ENCODE results near the gene KIAA1217. TPM values are rescaled to one million over a fixed set of nuclear protein-coding genes. Genes with fewer than 3 reads are reported as not detected.

KIAA1217 gene
- total RNA-seq, 1 experiment from 2014 or later, result 23.4 TPM

GRCh38 chr10:24385776-24386175, 176.8 kb downstream of the KIAA1217 start:
- TF ChIP-seq, protein P1, sequence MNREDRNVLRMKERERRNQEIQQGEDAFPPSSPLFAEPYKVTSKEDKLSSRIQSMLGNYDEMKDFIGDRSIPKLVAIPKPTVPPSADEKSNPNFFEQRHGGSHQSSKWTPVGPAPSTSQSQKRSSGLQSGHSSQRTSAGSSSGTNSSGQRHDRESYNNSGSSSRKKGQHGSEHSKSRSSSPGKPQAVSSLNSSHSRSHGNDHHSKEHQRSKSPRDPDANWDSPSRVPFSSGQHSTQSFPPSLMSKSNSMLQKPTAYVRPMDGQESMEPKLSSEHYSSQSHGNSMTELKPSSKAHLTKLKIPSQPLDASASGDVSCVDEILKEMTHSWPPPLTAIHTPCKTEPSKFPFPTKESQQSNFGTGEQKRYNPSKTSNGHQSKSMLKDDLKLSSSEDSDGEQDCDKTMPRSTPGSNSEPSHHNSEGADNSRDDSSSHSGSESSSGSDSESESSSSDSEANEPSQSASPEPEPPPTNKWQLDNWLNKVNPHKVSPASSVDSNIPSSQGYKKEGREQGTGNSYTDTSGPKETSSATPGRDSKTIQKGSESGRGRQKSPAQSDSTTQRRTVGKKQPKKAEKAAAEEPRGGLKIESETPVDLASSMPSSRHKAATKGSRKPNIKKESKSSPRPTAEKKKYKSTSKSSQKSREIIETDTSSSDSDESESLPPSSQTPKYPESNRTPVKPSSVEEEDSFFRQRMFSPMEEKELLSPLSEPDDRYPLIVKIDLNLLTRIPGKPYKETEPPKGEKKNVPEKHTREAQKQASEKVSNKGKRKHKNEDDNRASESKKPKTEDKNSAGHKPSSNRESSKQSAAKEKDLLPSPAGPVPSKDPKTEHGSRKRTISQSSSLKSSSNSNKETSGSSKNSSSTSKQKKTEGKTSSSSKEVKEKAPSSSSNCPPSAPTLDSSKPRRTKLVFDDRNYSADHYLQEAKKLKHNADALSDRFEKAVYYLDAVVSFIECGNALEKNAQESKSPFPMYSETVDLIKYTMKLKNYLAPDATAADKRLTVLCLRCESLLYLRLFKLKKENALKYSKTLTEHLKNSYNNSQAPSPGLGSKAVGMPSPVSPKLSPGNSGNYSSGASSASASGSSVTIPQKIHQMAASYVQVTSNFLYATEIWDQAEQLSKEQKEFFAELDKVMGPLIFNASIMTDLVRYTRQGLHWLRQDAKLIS (CRISPR knock-in tag; IDR thresholded peaks at IDR 0.05; ENCODE audit: borderline replicate concordance), result no peak
- TF ChIP-seq, protein P2, sequence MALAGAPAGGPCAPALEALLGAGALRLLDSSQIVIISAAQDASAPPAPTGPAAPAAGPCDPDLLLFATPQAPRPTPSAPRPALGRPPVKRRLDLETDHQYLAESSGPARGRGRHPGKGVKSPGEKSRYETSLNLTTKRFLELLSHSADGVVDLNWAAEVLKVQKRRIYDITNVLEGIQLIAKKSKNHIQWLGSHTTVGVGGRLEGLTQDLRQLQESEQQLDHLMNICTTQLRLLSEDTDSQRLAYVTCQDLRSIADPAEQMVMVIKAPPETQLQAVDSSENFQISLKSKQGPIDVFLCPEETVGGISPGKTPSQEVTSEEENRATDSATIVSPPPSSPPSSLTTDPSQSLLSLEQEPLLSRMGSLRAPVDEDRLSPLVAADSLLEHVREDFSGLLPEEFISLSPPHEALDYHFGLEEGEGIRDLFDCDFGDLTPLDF (CRISPR knock-in tag; IDR thresholded peaks at IDR 0.05), result no peak
- TF ChIP-seq FOXP1 (CRISPR knock-in tag; IDR thresholded peaks at IDR 0.05; ENCODE audit: borderline replicate concordance), result no peak
- TF ChIP-seq ATF2 (CRISPR knock-in tag; IDR thresholded peaks at IDR 0.05; ENCODE audit: borderline replicate concordance, low read depth), result no peak
- TF ChIP-seq AR (CRISPR knock-in tag; IDR thresholded peaks at IDR 0.05), result no peak
- TF ChIP-seq STAT6 (CRISPR knock-in tag; conservative IDR thresholded peaks at IDR 0.05; ENCODE audit: low read depth), result no peak
- TF ChIP-seq ZMAT4 (CRISPR knock-in tag; IDR thresholded peaks at IDR 0.05), result no peak
- TF ChIP-seq JAZF1 (CRISPR knock-in tag; IDR thresholded peaks at IDR 0.05), result no peak
- no peak for TF ChIP-seq TEAD4 (CRISPR knock-in tag; IDR thresholded peaks at IDR 0.05)
- no peak for TF ChIP-seq TP53 (CRISPR knock-in tag; IDR thresholded peaks at IDR 0.05)
- TF ChIP-seq NR3C1 (CRISPR knock-in tag; conservative IDR thresholded peaks at IDR 0.05; ENCODE audit: low read depth), result no peak
- ChIA-PET POLR2A (no interaction called here), CTCF (no interaction called here)
- Mint-ChIP-seq H3K36me3 (no peaks in the 10 kb centered on the region), H3K27ac (peak overlapping the region; percentile 17), H3K4me3 (no peak overlapping the region), H3K4me1 (peaks cover 55% of the 10 kb centered on the region), H3K9me3 (no peaks in the 10 kb centered on the region), H3K27me3 (ENCODE audit: low read depth) (no peaks in the 10 kb centered on the region)
- DNase-seq (ENCODE audit: low spot score) (no peak), ATAC-seq (no peak)

DNA sequence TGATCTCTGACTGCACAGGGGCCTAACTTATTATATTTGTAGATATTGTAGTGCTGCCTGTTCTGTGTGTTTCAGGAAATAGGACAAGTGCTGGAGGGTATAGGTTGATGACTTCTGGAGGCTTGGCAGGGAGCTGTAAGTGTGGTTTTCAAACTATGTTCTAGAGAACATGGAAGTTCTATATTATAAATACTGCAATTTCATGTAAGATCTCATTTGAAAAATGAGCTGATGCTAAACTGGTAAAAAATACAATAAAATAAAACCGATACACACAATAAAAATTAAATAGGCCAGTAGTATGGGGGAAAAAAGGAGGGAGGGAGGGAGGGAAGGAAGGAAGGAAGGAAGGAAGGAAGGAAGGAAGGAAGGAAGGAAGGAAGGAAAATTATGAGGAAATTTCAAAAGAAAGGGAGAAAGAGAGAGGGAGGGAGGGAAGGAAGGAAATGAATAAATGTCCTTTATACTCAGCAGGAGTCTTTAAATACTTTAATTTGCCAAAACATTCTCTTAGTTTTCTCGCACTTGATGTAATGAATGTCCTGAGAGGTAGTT, 181.3 kb downstream of the KIAA1217 start:
- Mint-ChIP-seq H3K27me3 (ENCODE audit: low read depth) (no peaks in the 10 kb centered on the region), H3K4me1 (peaks cover 29% of the 10 kb centered on the region), H3K27ac (no peak overlapping the region), H3K4me3 (no peak overlapping the region), H3K36me3 (no peaks in the 10 kb centered on the region), H3K9me3 (no peaks in the 10 kb centered on the region)
- ChIA-PET POLR2A (no interaction called here), CTCF (no interaction called here)
- ATAC-seq (no peak), DNase-seq (ENCODE audit: low spot score) (no peak)
- TF ChIP-seq RORB (CRISPR knock-in tag; IDR thresholded peaks at IDR 0.05), result no peak
- no peak for TF ChIP-seq ZNF219 (CRISPR knock-in tag; IDR thresholded peaks at IDR 0.05; ENCODE audit: borderline replicate concordance)
- no peak for TF ChIP-seq AR (CRISPR knock-in tag; IDR thresholded peaks at IDR 0.05)
- TF ChIP-seq ETV6 (CRISPR knock-in tag; IDR thresholded peaks at IDR 0.05), result no peak
- TF ChIP-seq TP53 (CRISPR knock-in tag; IDR thresholded peaks at IDR 0.05), result no peak
- TF ChIP-seq, protein P3, sequence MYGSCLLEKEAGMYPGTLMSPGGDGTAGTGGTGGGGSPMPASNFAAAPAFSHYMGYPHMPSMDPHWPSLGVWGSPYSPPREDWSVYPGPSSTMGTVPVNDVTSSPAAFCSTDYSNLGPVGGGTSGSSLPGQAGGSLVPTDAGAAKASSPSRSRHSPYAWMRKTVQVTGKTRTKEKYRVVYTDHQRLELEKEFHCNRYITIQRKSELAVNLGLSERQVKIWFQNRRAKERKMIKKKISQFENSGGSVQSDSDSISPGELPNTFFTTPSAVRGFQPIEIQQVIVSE (CRISPR knock-in tag; IDR thresholded peaks at IDR 0.05; ENCODE audit: borderline replicate concordance), result no peak
- no peak for TF ChIP-seq ATF3 (CRISPR knock-in tag; conservative IDR thresholded peaks at IDR 0.05)
- TF ChIP-seq MYBL2 (CRISPR knock-in tag; IDR thresholded peaks at IDR 0.05), result no peak
